ENCODE data around the gene PLXNB1.

Gene PLXNB1

GRCh38 chr3:48399387-48400172, 30.3 kb downstream of the PLXNB1 start:
- H3K27ac ChIP-seq, result peak overlapping the region; percentile 66
- peaks cover 37 to 43% of the 10 kb centered on the region in 2 experiments for H3K4me1 ChIP-seq (ENCODE audit: control insufficient read depth in 1 of 2, insufficient read depth in 1 of 2, low read depth in 1 of 2, low read length in 1 of 2)
- no peak for TF ChIP-seq CTCF (IDR thresholded peaks at IDR 0.05)
- H3K27me3 ChIP-seq, result no peaks in the 10 kb centered on the region
- H3K4me3 ChIP-seq (ENCODE audit: low read depth in 1 of 2, low read length in 1 of 2), result no peak overlapping the region
- H3K36me3 ChIP-seq, result no peaks in the 10 kb centered on the region
- no peaks in the 10 kb centered on the region for H3K9me3 ChIP-seq

- Histone ChIP-seq H3K36me3 (no peaks in the 10 kb centered on the region), H3K27me3 (no peaks in the 10 kb centered on the region), H3K27ac (peak overlapping the region; percentile 66), H3K4me3 (ENCODE audit: low read depth in 1 of 2, low read length in 1 of 2) (no peak overlapping the region), H3K4me1 (ENCODE audit: control insufficient read depth in 1 of 2, insufficient read depth in 1 of 2, low read depth in 1 of 2, low read length in 1 of 2) (peaks cover 37 to 43% of the 10 kb centered on the region in 2 experiments), H3K9me3 (no peaks in the 10 kb centered on the region)
- TF ChIP-seq CTCF (IDR thresholded peaks at IDR 0.05), result no peak
These were observed 31.0 kb downstream of the PLXNB1 start for GRCh38 chr3:48398701-48399386.

- no peaks in the 10 kb centered on the region for H3K27me3 ChIP-seq
- peaks cover 37 to 43% of the 10 kb centered on the region in 2 experiments for H3K4me1 ChIP-seq (ENCODE audit: control insufficient read depth in 1 of 2, insufficient read depth in 1 of 2, low read depth in 1 of 2, low read length in 1 of 2)
- H3K36me3 ChIP-seq, result no peaks in the 10 kb centered on the region
- peak overlapping the region; percentile 66 for H3K27ac ChIP-seq
- no peaks in the 10 kb centered on the region for H3K9me3 ChIP-seq
- TF ChIP-seq CTCF (IDR thresholded peaks at IDR 0.05), result no peak
- H3K4me3 ChIP-seq (ENCODE audit: low read depth in 1 of 2, low read length in 1 of 2), result no peak overlapping the region
These were observed 31.9 kb downstream of the PLXNB1 start for GRCh38 chr3:48397767-48398681.

- TF ChIP-seq CTCF (IDR thresholded peaks at IDR 0.05), result no peak
- no peaks in the 10 kb centered on the region for H3K36me3 ChIP-seq
- no peak overlapping the region for H3K4me3 ChIP-seq (ENCODE audit: low read depth in 1 of 2, low read length in 1 of 2)
- peaks cover 37 to 43% of the 10 kb centered on the region in 2 experiments for H3K4me1 ChIP-seq (ENCODE audit: control insufficient read depth in 1 of 2, insufficient read depth in 1 of 2, low read depth in 1 of 2, low read length in 1 of 2)
- H3K9me3 ChIP-seq, result no peaks in the 10 kb centered on the region
- no peaks in the 10 kb centered on the region for H3K27me3 ChIP-seq
- H3K27ac ChIP-seq, result no peak overlapping the region
These were observed 34.2 kb downstream of the PLXNB1 start for GRCh38 chr3:48395714-48396113.

- H3K36me3 ChIP-seq, result no peaks in the 10 kb centered on the region
- H3K27ac ChIP-seq, result no peak overlapping the region
- H3K9me3 ChIP-seq, result no peaks in the 10 kb centered on the region
- H3K4me1 ChIP-seq (ENCODE audit: control insufficient read depth in 1 of 2, insufficient read depth in 1 of 2, low read depth in 1 of 2, low read length in 1 of 2), result peaks cover 31 to 37% of the 10 kb centered on the region in 2 experiments
- TF ChIP-seq CTCF (IDR thresholded peaks at IDR 0.05), result no peak
- no peak overlapping the region for H3K4me3 ChIP-seq (ENCODE audit: low read depth in 1 of 2, low read length in 1 of 2)
- H3K27me3 ChIP-seq, result no peaks in the 10 kb centered on the region
These were observed 35.5 kb downstream of the PLXNB1 start for GRCh38 chr3:48394391-48394790.
